NCI-H510A treated with DMSO at 0.1 percent for 48 hours (cell line): ENCODE measurements around the gene ACP3.
"Not testable (repeated sequence)": the region's sequence is repeated elsewhere in the genome, so short reads cannot be mapped to it uniquely, and the experiment has no call there.

Source experiments
- DNase-seq: peaks from one replicate; lab custom pipeline; 2025; lab: John Stamatoyannopoulos, UW

The ACP3 gene, protein sequence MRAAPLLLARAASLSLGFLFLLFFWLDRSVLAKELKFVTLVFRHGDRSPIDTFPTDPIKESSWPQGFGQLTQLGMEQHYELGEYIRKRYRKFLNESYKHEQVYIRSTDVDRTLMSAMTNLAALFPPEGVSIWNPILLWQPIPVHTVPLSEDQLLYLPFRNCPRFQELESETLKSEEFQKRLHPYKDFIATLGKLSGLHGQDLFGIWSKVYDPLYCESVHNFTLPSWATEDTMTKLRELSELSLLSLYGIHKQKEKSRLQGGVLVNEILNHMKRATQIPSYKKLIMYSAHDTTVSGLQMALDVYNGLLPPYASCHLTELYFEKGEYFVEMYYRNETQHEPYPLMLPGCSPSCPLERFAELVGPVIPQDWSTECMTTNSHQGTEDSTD

DNA sequence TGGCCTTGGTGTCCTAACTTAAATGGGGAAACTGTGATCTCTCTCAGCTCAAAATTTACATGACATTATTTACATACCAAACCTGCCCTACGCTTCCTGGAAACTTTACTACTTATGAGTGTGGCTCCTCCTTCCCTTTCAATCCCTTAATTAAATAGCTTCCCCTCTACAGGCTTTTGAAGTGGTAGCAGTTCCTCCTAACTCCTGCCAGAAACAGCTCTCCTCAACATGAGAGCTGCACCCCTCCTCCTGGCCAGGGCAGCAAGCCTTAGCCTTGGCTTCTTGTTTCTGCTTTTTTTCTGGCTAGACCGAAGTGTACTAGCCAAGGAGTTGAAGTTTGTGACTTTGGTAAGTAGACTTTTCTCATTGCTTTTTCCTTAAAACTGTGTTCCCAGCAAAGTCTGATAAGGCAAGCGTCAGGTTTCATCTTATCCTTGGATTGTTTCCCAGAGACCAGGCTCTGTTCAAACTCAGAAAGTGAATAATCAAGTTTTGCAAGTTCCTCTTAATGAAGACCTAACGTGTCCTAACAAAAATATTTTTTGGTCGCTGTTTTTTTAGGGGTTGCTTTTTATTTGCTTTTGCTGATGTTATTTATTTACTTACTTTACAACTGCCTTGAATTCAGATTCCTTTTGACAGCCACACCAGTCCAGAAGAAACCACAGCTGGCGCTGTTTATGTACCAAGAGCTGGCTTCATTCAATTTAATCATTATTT lies at the start of gene ACP3:
Gene ACP3, plus strand, starts transcription at position 179 of the 720 bp plus-strand sequence. Its CDS starts 50 bp downstream, at position 229.
- peak; percentile 77 for DNase-seq

DNA sequence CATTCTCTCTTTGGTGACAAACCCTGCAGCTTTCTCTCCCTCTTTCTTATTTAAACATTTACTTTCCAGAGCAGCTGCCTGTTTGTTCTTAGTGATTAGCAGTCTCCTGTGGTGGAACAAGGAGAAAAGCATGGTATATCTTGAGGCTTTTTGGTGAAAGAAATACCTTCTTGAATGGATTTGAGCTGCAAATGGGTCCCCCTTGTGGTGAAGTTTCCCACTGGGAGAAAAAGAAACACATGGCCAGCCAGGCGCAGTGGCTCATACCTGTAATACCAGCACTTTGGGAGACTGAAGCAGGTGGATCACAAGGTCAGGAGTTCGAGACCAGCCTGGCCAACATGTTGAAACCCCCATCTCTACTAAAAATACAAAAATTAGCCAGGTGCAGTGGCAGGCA lies 48.3 kb upstream of the ACP3 start:
- DNase-seq, result no peak

DNA sequence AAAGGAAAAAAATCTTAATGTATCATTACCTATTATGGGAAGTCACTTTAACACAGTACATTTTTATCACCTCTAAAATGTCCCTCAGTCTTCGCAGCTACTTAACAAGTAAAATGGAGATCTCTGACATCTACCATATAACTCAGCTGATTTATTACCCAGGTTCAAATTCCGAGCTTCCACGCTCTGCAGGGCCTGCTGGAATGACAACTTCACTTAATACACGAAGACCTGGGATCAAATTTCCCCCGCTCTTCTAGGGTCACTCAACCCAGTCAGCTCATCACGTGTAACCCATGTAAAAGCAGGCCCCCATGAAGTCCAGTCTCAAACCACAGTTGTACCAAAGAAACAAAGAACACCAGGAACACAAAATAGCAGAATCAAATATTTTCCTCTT lies 44.2 kb upstream of the ACP3 start:
- peak; percentile 43 for DNase-seq

DNA sequence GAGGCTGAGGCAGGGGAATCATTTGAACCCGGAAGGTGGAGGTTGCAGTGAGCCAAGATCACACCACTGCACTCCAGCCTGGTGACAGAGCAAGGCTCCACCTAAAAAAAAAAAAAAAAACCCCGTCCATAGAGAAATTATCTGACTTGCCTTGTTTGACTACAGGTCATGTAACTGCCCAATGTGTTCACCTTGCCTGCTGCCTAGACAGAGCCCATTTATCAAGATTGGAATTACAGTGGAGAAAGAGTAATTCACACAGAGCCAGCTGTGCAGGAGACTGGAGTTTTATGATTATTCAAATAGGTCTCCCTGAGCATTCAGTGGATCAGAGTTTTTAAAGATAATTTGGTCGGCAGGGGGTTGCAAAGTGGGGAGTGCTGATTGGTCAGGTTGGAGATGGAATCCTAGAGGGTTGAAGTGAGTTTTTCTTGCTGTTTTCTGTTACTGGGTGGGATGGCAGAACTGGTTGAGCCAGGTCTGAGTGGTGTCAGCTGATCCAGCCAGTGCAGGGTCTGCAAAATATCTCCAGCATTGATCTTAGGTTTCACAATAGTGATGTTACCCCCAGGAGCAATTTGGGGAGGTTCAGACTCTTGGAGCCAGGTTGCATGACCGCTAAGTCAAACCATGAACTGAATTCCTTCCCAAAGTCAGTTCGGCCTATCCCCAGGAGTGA lies 40.8 kb upstream of the ACP3 start:
- no peak for DNase-seq

DNA sequence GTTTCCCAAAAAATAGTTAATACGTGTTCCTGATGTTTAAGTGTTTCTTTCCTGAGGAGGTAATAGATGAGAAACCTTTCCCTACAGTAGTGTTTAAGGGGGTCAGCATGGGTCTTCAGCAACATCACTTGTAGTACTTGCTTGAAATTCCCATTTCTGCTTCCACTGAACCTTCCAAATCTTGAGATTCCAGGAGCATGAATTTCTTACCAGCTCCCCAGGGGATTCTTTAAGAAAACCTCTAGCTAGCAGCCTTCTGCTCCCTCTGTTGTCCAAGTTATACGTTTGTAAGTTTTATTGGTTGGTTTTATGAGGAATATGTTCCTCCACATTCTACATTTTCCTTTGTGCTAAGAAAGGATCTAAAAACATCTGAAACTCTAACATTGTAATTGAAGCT lies 38.2 kb upstream of the ACP3 start:
- DNase-seq, result no peak

DNA sequence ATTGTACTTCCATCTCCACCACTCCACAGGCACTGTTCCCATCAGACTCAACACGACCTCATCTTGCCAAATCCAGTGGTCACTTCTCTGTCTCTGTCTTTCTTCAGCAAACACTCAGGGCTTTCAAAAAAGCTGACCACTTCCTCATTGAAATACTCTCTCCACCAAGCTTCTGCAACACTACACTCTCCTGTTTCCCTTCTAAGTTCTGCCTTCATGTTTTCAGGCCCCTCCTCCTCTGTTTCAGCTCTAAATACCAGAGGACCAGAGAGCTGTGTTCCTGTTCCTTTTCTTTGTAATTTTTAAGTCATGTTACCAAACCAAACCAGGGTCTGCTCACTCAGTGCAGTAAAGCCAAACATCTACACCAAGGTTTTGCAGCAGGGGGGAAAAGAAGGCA lies 33.8 kb upstream of the ACP3 start:
- DNase-seq, result peak; percentile 18

DNA sequence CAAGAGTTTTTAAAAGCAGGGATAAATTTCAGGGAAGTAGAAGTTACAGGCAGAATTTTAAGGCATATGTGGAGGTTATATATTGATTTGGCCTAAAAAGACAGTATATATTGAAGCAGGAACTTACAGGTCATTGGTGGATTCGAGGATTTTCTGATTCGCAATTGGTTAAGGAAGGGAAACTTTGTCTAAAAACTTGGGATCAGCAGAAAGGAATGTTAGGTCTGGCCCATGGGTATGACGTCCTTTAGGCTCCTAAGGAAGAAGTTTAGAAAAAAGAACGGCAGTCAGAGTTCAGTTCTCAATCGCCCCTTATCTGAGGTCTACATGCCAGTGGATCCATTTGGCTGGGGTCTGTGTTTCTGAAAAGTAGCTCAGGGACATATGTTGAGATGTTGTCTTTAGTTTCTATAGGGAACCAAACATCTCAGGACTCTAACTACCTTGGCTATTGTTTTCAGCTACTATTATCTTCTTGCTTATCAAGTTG lies 33.2 kb upstream of the ACP3 start:
- no peak for DNase-seq

DNA sequence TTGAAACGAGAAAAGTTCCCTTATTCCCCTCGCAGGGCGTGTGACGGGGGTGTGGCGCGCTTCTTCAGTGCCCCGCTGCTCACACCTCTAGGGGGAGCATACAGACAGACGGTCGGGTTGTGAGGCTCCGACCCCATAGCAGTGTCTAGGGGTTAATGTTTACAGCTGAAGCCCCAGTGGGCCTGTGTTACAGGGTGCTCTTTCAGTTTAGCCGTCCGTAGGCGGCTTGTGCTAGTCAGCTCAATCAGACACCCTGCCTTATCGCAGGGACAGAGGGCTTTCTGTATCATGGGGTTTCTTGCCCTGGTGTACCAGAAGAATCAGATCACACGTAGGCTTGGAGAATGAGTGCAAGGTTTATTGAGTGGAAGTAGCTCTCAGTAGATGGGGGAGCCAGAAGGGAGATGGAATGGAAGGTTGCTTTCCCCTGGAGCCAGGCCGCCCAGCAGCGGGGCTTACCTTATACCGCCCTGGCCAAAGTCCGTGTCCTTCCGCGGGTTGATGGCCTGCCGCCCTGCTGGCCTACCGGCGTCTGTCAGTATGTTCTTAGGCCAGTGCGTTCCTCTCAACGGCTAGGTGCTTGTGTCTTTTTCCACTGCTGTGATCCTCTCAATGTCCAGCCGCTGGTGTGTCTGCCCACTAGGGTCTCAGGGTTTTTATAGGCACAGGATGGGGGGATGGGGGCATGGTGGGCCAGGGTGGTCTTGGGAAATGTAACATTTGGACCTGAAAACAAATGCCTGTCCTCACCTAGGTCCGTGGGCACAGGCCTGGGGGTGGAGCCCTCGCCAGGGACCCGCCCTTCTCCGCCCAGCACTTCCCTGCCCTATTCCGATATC lies 32.2 kb upstream of the ACP3 start:
- no peak for DNase-seq

DNA sequence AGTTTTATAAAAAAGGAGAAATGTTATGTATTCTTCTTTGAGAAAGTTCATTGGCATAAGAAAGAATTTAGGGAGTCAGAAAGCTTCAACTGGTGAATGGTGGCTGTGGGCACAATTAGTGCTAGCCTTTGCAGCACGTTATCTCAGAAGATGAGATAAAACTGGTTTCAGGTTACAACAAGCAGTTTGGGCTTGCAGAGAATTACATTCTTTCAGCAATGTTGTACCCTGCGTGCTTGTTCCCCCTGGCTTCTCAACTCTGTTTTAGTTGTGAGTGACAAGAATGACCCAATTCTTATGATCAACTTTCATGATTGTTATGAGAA lies 31.6 kb upstream of the ACP3 start:
- DNase-seq, result no peak

DNA sequence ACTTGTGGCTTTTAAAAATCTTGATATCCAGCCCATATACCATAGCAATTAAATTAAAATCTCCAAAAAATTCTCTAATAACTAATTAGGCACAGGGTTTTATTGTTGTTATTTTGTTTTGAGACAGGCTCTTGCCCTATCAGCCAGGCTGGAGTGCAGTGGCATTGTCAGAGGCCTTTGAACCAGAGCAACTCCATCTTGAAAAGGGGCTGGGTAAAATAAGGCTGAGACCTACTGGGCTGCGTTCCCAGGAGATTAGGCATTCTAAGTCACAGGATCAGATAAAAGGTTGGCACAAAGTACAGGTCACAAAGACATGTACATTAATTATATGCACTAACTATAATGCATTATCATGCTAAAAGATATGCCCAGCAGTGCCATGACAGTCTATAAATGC lies 31.2 kb upstream of the ACP3 start:
- no peak for DNase-seq

DNA sequence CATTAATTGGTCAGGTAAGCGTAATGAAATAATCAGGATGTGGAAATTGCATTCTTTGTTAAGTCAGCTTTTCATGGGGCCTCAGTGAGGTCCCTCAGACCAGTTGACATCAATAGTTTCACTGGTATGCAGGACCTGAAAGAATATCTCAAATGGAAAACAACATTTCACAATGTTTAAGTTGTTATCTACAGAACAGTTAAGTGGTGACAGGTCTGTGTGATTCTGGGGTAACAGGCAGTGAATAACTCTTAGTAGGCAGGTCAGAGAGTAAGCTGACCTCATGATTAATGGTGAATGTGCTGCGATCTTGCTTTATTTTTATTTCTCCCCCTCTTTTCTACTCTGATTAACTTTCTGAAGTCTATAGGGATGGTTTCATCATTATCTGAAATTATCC lies 28.9 kb upstream of the ACP3 start:
- no peak for DNase-seq

DNA sequence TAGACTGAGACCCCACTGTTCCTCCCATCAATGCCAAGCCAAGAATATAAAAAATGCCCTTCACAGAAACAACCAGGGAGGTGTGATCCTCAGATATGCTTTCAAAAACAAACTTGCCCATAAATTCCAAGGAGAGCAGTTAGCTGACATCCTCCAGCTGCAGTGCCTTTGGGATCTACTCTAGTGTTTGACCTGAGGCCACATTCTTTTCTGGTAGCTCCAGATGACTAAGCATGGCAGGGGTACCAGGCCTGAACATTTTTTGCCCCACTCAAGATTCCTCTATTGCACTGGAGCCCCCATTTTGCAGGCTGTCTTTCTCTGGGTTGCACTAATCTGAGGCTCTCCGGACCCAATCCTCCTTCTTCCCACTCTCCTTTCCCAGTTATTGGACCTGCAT lies 27.9 kb upstream of the ACP3 start:
- DNase-seq, result no peak

DNA sequence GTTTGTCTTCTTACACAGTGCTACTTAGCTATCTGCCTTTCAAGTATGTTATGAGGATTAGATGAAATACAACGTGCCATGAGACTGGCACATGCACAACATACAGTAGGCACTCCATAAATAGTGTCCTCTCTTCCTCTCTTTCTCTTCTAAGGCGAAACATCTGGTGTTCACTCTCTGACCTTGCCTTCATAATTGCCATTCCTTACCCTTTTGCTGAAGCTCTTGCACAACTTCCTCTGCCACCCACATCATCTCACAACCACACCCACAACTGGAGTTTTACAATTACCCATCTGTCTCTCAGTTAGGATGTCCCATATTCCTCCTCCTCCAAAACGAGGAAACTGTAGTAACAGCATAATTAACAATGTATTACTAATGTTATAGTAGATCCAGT lies 26.4 kb upstream of the ACP3 start:
- no peak for DNase-seq

DNA sequence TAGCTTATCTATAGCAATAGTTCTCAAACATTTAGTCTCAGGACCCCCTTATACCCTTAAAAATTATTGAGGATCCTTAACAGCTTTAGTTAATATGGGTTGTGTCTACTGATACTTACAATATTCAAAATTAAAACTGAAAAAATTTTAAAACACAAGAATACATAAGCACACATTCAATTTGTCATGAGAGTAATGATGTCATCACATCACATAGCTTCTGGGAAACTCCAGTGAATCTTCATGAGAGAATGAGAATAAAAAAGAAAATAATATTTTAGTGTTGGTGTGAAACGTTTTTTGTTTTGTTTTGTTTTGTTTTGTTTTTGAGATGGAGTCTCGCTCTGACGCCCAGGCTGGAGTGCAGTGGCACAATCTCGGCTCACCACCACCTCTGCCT lies 25.2 kb upstream of the ACP3 start:
- no peak for DNase-seq

DNA sequence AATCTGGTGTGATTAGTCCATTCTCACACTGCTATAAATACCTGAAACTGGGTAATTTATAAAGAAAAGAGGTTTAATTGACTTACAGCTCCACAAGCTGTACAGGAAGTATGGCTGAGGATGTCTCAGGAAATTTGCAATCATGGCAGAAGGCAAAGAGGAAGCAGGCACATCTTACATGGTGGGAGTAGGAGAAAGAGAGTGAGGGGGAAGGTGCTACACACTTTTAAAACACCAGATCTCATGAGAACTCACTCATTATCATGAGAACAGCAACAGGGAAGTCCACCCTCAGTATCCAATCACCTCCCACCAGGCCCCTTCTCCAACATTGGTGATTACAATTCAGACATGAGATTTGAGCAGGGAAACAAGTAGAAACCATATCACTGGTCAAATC lies 24.0 kb upstream of the ACP3 start:
- no peak for DNase-seq

DNA sequence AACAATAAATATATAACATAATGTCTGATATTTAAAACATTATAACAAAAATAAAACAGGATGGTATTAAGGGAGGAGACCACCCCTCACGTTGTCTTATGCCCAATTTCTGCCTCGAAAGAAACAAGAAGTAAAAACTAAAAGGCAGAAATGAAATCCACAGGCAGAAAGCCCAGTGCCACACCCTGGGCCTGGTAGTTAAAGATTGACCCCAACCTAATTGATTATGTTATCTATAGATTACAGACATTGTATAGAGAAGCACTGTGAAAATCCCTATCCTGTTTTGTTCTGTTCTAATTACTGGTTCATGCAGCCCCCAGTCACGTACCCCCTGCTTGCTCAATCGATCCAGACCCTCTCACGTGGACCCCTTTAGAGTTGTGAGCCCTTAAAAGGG lies 22.3 kb upstream of the ACP3 start:
- no peak for DNase-seq

DNA sequence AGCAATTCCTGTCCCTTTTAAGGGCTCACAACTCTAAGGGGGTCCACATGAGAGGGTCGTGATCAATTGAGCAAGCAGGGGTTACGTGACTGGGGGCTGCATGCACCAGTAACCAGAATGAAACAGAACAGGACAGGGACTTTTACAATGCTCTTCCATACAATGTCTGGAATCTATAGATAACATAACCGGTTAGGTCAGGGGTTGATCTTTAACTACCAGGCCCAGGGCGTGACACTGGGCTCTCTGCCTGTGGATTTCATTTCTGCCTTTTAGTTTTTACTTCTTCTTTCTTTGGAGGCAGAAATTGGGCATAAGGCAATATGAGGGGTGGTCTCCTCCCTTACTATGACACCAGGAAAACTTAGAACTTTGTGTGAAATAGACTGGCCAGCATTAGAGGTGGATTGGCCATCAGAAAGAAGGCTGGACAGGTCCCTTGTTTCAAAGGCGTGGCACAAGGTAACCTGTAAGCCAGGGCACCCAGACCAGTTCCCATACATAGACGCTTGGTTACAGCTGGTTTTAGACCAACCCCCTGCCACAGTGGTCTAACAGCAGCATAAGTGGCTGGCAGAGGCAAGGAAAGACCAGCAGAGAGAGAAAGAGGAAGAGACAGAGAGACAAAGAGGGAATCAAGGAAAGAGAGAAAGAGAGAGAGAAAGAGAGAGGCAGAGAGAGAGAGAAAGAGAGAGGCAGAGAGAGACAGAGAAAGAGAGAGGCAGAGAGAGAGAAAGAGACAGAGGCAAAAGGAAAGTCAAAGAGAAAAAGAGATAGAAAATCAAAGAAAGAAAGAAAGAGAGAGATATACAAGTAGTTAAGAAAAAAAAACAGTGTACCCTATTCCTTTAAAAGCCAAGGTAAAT lies 13.6 kb upstream of the ACP3 start:
- not testable (repeated sequence) for DNase-seq

DNA sequence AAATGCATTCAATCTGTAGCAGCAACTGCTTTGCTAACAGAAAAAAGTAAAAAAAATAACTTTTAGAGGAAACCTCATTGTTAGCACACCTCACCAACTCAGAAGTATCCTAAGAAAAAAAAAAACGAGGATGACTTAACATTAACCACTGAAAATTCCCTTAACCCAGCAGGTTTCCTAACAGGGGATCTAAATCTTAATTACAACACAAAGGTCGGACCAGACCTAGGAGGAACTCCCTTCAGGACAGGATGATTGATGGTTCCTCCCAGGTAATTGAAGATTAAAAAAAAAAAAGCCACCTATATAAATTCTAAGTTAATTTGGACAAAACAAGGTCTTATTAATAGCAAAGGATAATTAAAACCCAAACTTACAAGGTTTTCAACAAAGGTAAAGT lies 12.9 kb upstream of the ACP3 start:
- DNase-seq, result not testable (repeated sequence)

DNA sequence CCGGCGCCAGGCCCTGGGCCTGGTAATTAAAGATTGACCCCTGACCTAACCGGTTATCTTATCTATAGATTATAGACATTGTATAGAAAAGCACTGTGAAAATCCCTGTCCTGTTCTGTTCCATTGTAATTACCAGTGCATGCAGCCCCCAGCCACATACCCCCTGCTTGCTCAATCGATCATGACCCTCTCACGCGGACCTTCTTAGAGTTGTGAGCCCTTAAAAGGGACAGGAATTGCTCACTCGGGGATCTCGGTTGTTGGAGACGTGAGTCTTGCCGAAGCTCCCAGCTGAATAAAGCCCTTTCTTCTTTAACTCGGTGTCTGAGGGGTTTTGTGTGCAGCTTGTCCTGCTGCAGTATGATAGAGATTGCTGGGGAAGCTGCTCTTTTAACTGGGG lies 7.2 kb upstream of the ACP3 start:
- not testable (repeated sequence) for DNase-seq

DNA sequence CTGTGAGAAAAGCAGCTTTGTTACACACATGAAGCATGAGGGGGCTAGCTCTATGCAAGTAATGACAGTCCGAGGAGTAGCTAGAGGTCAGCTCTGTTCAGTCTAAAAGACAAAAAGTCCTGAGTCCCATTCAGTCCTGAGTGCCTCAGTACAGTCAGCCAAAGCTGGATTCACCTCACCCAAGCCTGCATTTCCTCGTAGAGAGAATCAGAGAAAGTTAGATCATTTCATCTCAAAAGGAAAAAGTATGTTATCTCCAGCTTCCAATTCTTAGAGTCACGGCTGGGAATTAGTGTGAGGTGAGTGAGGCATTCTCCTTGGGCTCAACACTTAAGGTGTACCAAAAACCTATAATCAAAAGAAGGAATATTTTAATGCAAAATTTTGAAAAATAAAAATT lies 5.9 kb upstream of the ACP3 start:
- DNase-seq, result no peak

DNA sequence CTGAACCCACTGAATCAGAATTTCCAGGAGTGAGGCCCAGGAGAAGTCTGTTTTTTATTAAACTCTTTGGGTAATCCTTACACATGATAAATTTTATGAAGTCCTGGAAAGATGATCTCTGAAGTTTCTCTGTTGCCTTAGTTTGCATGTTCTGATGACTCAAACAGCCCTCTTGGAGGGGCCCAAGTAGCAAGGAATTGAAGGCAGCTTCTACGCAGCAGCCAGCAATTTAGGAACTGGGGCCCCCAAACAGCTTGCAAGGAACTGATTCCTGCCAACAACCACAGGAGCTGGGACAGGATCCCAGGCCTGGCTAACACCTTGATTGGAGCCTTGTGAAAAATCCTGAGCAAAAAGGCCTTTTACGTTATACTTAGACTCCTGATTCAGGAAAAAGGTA lies 5.4 kb upstream of the ACP3 start:
- DNase-seq, result no peak
